ENCODE measurements around the gene GNA12. TPM values are rescaled to one million over a fixed set of nuclear protein-coding genes. Genes with fewer than 3 reads are reported as not detected.

Gene GNA12
- total RNA-seq, 6 experiments from 2014 or later: 10.3 to 32.1 (median 14.1) TPM

DNA sequence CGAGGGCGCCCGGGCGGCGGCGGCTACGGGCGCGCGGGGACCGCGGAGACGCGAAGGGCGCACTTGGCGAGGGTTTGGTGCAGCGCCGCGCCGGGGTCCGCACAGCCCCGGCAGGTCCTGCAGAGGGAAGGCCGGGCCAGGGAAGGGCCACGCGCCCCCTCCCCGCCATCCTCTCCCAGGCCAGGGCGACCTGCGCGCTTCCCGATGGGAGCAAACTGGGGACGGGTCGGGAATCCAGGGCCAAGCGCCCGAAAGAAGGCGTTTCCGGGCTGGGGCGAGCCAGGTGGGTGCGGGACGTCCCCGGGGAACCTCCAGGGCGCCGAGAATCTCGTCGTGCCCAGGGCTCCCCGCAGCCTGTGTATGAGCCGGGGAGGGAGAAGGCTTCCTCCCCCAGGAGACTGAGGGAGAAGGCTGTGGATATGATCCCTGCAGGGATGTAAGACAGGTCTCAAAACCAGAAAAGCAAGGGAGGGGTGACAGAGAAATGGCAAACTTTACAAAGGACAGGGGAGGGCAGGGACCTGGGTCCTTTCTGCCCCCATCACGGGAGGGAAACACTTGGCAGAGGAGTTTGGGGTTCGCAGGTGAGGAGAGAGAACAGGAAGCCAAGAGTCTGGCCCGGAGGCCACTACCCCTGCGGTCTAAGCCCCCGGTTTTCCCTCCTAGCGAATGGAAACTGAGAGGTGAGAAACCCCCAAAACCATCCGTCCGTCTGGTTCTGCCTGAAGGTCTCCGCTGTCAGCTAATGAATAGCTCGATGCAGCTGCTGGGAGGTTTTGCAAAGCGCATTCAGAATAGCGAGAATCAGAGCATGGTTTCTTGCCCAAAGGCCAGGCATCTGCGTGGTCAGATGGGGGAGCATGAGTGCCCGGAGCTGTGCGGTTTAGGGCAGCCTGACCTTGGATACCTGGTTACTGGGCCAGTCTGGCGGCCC lies 155.4 kb downstream of the GNA12 start:
- H3K4me1 ChIP-seq: peaks cover 0 to 5% (median 0%) of the 10 kb centered on the region in 4 donors
- no peaks in the 10 kb centered on the region for H3K36me3 ChIP-seq
- 14% methylated on average over 25 of the region's 62 CpGs for WGBS (ENCODE audit: insufficient coverage, low coverage, low lambda C conversion rate, missing lambda C conversion rate)
- no peak overlapping the region for H3K27ac ChIP-seq
- DNase-seq (no peak), ATAC-seq (peak in 1 of 4 donors; percentile 7)
- intact Hi-C loops (cut with DNase I): loop anchor here (10.0 kb wide), 3 partner anchors 114 to 214 kb away; partner anchors contain the start of gene GRIFIN (in 2 of the 2)
- TF ChIP-seq, protein P1, sequence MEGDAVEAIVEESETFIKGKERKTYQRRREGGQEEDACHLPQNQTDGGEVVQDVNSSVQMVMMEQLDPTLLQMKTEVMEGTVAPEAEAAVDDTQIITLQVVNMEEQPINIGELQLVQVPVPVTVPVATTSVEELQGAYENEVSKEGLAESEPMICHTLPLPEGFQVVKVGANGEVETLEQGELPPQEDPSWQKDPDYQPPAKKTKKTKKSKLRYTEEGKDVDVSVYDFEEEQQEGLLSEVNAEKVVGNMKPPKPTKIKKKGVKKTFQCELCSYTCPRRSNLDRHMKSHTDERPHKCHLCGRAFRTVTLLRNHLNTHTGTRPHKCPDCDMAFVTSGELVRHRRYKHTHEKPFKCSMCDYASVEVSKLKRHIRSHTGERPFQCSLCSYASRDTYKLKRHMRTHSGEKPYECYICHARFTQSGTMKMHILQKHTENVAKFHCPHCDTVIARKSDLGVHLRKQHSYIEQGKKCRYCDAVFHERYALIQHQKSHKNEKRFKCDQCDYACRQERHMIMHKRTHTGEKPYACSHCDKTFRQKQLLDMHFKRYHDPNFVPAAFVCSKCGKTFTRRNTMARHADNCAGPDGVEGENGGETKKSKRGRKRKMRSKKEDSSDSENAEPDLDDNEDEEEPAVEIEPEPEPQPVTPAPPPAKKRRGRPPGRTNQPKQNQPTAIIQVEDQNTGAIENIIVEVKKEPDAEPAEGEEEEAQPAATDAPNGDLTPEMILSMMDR (IDR thresholded peaks at IDR 0.05): no peak
- no peak for TF ChIP-seq POLR2A (IDR thresholded peaks at IDR 0.05)
- H3K27me3 ChIP-seq: peaks cover 0 to 13% of the 10 kb centered on the region in 2 donors
- H3K9me3 ChIP-seq: no peaks in the 10 kb centered on the region
- no peak overlapping the region for H3K4me3 ChIP-seq

DNA sequence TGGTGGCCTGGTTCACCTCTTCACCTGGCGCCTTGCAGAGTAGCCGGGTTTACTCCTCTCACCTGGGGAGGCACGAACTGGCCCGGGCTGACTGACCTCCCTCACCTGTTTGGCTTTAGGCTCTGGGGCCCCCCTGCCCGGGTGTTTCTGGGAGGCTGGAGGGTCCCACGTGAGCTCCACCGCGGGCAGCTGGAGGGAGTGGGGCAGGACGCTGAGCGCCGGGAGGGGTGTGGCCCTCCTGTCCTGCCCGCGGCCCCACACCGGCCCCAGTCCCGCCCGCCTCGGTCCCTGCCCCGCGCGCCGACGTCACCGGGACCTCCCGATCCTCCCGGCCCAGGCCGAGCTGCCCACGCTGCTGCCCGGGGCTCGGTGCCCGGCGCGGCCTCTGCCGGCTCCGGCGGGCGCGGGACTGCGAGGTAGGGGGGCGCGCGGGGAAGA lies 156.2 kb downstream of the GNA12 start, which contains the start of gene AMZ1:
AMZ1 (plus strand) TSS at position 322 of the 438 bp plus-strand sequence. CDS start 12,250 bp downstream, outside the sequence.
- Histone ChIP-seq H3K9me3 (no peaks in the 10 kb centered on the region), H3K4me1 (no peaks in the 10 kb centered on the region), H3K27ac (no peak within 1 kb of the TSS), H3K27me3 (peaks cover 0 to 13% of the 10 kb centered on the region in 2 donors), H3K4me3 (no peak within 1 kb of the TSS), H3K36me3 (no peaks in the 10 kb centered on the region)
- DNase-seq (no peak), ATAC-seq (peak in 2 of 4 donors; percentile 27 to 34)
- TF ChIP-seq, protein P1 (IDR thresholded peaks at IDR 0.05): no peak
- TF ChIP-seq POLR2A (IDR thresholded peaks at IDR 0.05): no peak
- WGBS (ENCODE audit: insufficient coverage, low coverage, low lambda C conversion rate, missing lambda C conversion rate): 0% methylated on average over 3 of the region's 41 CpGs
- intact Hi-C loops (cut with DNase I): loop anchor here (10.0 kb wide), 3 partner anchors 113 to 213 kb away; partner anchors contain the start of gene GRIFIN (in 2 of the 2)

DNA sequence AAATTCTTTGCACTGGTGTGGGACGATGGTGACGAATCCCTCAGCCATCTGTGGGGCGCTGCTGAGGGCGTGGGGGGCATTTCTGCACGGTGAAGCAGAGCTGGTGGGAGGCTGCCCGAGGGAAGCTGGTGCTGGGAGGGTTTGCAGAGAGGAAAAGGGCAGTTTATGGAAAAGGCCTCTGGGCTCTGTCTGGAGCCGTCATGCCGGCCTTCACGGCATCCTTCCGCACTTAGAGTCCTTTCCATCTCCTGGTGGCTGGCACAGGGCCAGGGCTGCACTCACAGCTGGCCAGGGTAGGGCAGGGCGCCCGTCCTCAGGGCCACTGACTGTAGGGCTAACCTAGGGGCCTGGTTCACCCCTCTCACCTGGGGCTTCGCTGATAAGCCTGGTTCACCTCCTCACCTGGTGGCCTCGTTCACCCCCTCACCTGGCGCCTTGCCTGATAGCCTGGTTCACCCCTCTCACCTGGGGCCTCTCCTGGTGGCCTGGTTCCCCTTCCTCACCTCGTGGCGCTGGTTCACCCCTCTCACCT lies 156.7 kb downstream of the GNA12 start:
- no peaks in the 10 kb centered on the region for H3K36me3 ChIP-seq
- H3K27ac ChIP-seq: no peak overlapping the region
- no peak for DNase-seq
- no peak overlapping the region for H3K4me3 ChIP-seq
- peaks cover 0 to 13% of the 10 kb centered on the region in 2 donors for H3K27me3 ChIP-seq
- peak in 3 of 4 donors; percentile 8 to 23 (median 16) for ATAC-seq
- 75% methylated on average over 6 of the region's 17 CpGs for WGBS (ENCODE audit: insufficient coverage, low coverage, low lambda C conversion rate, missing lambda C conversion rate)
- TF ChIP-seq POLR2A (IDR thresholded peaks at IDR 0.05): no peak
- TF ChIP-seq, protein P1 (IDR thresholded peaks at IDR 0.05): no peak
- intact Hi-C loops (cut with DNase I): loop anchor here (10.0 kb wide), 3 partner anchors 113 to 213 kb away; partner anchors contain the start of gene GRIFIN (in 2 of the 2)
- no peaks in the 10 kb centered on the region for H3K9me3 ChIP-seq
- H3K4me1 ChIP-seq: no peaks in the 10 kb centered on the region

DNA sequence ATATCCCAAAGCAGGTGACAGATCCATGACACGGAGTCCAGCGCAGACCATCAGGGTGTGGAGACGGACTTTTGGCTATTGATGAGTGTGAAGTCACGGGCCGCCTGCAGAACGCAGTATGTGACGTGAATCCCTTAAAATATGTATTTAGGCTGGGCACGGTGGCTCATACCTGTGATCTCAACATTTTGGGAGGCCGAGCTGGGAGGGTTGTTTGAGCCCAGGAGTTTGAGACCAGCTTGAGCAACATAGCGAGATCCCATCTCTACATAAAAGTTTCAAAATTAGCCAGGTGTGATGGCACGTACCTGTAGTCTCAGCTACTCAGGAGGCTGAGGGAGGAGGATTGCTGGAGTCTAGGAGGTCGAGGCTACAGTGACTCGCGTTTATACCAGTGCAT lies 158.0 kb downstream of the GNA12 start:
- Histone ChIP-seq H3K4me3 (no peak overlapping the region), H3K9me3 (no peaks in the 10 kb centered on the region), H3K4me1 (no peaks in the 10 kb centered on the region), H3K27ac (no peak overlapping the region), H3K36me3 (no peaks in the 10 kb centered on the region), H3K27me3 (peaks cover 0 to 13% of the 10 kb centered on the region in 2 donors)
- TF ChIP-seq, protein P1 (IDR thresholded peaks at IDR 0.05): no peak
- no peak for TF ChIP-seq POLR2A (IDR thresholded peaks at IDR 0.05)
- WGBS (ENCODE audit: insufficient coverage, low coverage, low lambda C conversion rate, missing lambda C conversion rate): 84% methylated on average over 14 of the region's 14 CpGs
- DNase-seq: no peak
- intact Hi-C loops (cut with DNase I): loop anchor here (10.0 kb wide), 3 partner anchors 111 to 211 kb away; partner anchors contain the start of gene GRIFIN (in 2 of the 2)
- ATAC-seq: no peak

Measured in right lobe of liver (tissue), 6 donors.